ENCODE measurements around the gene GRWD1.

GRWD1 gene

GRCh38 chr19:48492925-48493717, 47.3 kb downstream of the GRWD1 start:
- Histone ChIP-seq H3K4me1 (ENCODE audit: low read depth, poor library complexity, severe bottlenecking) (peaks cover 34% of the 10 kb centered on the region), H4K20me1 (ENCODE audit: insufficient read depth) (no peaks in the 10 kb centered on the region), H2AFZ (ENCODE audit: low read depth) (peak overlapping the region; percentile 75; the same call in 1 of the 2 replicates), H3K36me3 (ENCODE audit: insufficient read depth) (no peaks in the 10 kb centered on the region), H3K4me2 (peak overlapping the region; percentile 51), H3K79me2 (ENCODE audit: insufficient read depth, low read depth) (no peaks in the 10 kb centered on the region), H3K4me3 (IDR thresholded peaks at IDR 0.05; ENCODE audit: insufficient read depth, low read depth, low read length) (no peak overlapping the region), H3K27me3 (ENCODE audit: insufficient read depth, low read depth) (peaks cover 58% of the 10 kb centered on the region), H3K9ac (no peak overlapping the region), H3K27ac (peak overlapping the region; percentile 48)
- TF ChIP-seq, protein P1, sequence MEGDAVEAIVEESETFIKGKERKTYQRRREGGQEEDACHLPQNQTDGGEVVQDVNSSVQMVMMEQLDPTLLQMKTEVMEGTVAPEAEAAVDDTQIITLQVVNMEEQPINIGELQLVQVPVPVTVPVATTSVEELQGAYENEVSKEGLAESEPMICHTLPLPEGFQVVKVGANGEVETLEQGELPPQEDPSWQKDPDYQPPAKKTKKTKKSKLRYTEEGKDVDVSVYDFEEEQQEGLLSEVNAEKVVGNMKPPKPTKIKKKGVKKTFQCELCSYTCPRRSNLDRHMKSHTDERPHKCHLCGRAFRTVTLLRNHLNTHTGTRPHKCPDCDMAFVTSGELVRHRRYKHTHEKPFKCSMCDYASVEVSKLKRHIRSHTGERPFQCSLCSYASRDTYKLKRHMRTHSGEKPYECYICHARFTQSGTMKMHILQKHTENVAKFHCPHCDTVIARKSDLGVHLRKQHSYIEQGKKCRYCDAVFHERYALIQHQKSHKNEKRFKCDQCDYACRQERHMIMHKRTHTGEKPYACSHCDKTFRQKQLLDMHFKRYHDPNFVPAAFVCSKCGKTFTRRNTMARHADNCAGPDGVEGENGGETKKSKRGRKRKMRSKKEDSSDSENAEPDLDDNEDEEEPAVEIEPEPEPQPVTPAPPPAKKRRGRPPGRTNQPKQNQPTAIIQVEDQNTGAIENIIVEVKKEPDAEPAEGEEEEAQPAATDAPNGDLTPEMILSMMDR (conservative IDR thresholded peaks at IDR 0.05; ENCODE audit: low read depth, low read length): no peak

- Histone ChIP-seq H3K9ac (no peak overlapping the region), H4K20me1 (ENCODE audit: insufficient read depth) (no peaks in the 10 kb centered on the region), H3K79me2 (ENCODE audit: insufficient read depth, low read depth) (no peaks in the 10 kb centered on the region), H3K4me1 (ENCODE audit: low read depth, poor library complexity, severe bottlenecking) (peaks cover 34% of the 10 kb centered on the region), H3K4me3 (IDR thresholded peaks at IDR 0.05; ENCODE audit: insufficient read depth, low read depth, low read length) (no peak overlapping the region), H3K27me3 (ENCODE audit: insufficient read depth, low read depth) (peaks cover 61% of the 10 kb centered on the region), H2AFZ (ENCODE audit: low read depth) (0 out of 2 replicates have a peak overlapping the region, but pooled peaks have one; percentile 58), H3K36me3 (ENCODE audit: insufficient read depth) (no peaks in the 10 kb centered on the region), H3K4me2 (no peak overlapping the region), H3K27ac (no peak overlapping the region)
- TF ChIP-seq, protein P1 (conservative IDR thresholded peaks at IDR 0.05; ENCODE audit: low read depth, low read length): no peak
Observed at GRCh38 chr19:48493718-48494401, 48.1 kb downstream of the GRWD1 start.

- Histone ChIP-seq H3K4me2 (no peak overlapping the region), H3K4me1 (ENCODE audit: low read depth, poor library complexity, severe bottlenecking) (peaks cover 21% of the 10 kb centered on the region)
- TF ChIP-seq, protein P1 (conservative IDR thresholded peaks at IDR 0.05; ENCODE audit: low read depth, low read length): no peak
Observed at GRCh38 chr19:48495396-48495795, 49.6 kb downstream of the GRWD1 start.

GRCh38 chr19:48496959-48497727, 51.4 kb downstream of the GRWD1 start:
- Histone ChIP-seq H3K27ac (no peak overlapping the region), H3K4me1 (ENCODE audit: low read depth, poor library complexity, severe bottlenecking) (peaks cover 13% of the 10 kb centered on the region), H3K4me3 (IDR thresholded peaks at IDR 0.05; ENCODE audit: insufficient read depth, low read depth, low read length) (no peak overlapping the region), H2AFZ (ENCODE audit: low read depth) (no peak overlapping the region), H3K36me3 (ENCODE audit: insufficient read depth) (no peaks in the 10 kb centered on the region), H3K27me3 (ENCODE audit: insufficient read depth, low read depth) (peaks cover 71% of the 10 kb centered on the region), H4K20me1 (ENCODE audit: insufficient read depth) (no peaks in the 10 kb centered on the region), H3K4me2 (no peak overlapping the region), H3K79me2 (ENCODE audit: insufficient read depth, low read depth) (no peaks in the 10 kb centered on the region), H3K9ac (no peak overlapping the region)
- TF ChIP-seq, protein P1 (conservative IDR thresholded peaks at IDR 0.05; ENCODE audit: low read depth, low read length): no peak

More at GRCh38 chr19:48495396-48495795, 49.6 kb downstream of the GRWD1 start:
- Histone ChIP-seq H2AFZ (ENCODE audit: low read depth) (no peak overlapping the region), H3K36me3 (ENCODE audit: insufficient read depth) (no peaks in the 10 kb centered on the region), H3K4me3 (IDR thresholded peaks at IDR 0.05; ENCODE audit: insufficient read depth, low read depth, low read length) (no peak overlapping the region), H3K27ac (no peak overlapping the region), H3K27me3 (ENCODE audit: insufficient read depth, low read depth) (peaks cover 69% of the 10 kb centered on the region), H3K79me2 (ENCODE audit: insufficient read depth, low read depth) (no peaks in the 10 kb centered on the region), H3K9ac (no peak overlapping the region), H4K20me1 (ENCODE audit: insufficient read depth) (no peaks in the 10 kb centered on the region)

Measured in KMS-11 (cell line).